HG03342 (cell line): ENCODE results near the gene TAF1.
"Not testable (repeated sequence)": the region's sequence is repeated elsewhere in the genome, so short reads cannot be mapped to it uniquely, and the experiment has no call there.

Source experiments
- ATAC-seq: cut with Tn5 transposase; IDR thresholded peaks from one replicate; pipeline ENCODE4 v1.9.1; 2021; ENCODE audit warnings: mild to moderate bottlenecking, moderate library complexity; ENCODE audit not compliant: unreplicated experiment

Gene TAF1

GRCh38 chrX:71416260-71416659, 50.1 kb downstream of the TAF1 start:
- ATAC-seq = not testable (repeated sequence)

- ATAC-seq = no peak
Measured at GRCh38 chrX:71420686-71421085, 54.5 kb downstream of the TAF1 start.

- no peak for ATAC-seq
Measured at GRCh38 chrX:71432733-71433132, 66.6 kb downstream of the TAF1 start.

GRCh38 chrX:71438750-71439149, 72.6 kb downstream of the TAF1 start:
- no peak for ATAC-seq

GRCh38 chrX:71439420-71439819, 73.3 kb downstream of the TAF1 start:
- no peak for ATAC-seq

- ATAC-seq = no peak
Measured at GRCh38 chrX:71439896-71440295, 73.7 kb downstream of the TAF1 start.

- ATAC-seq = no peak
Measured at GRCh38 chrX:71440401-71440800, 74.2 kb downstream of the TAF1 start.

- ATAC-seq = not testable (repeated sequence)
Measured at GRCh38 chrX:71441809-71442208, 75.7 kb downstream of the TAF1 start.

- no peak for ATAC-seq
Measured at GRCh38 chrX:71450433-71451106, 84.4 kb downstream of the TAF1 start.

GRCh38 chrX:71451518-71451917, 85.4 kb downstream of the TAF1 start:
- ATAC-seq = not testable (repeated sequence)

- no peak for ATAC-seq
Measured at GRCh38 chrX:71453056-71453455, 86.9 kb downstream of the TAF1 start.

- ATAC-seq = no peak
Measured at GRCh38 chrX:71454222-71454621, 88.1 kb downstream of the TAF1 start.

- no peak for ATAC-seq
Measured at GRCh38 chrX:71458866-71459265, 92.7 kb downstream of the TAF1 start.

GRCh38 chrX:71464968-71465367, 98.8 kb downstream of the TAF1 start:
- no peak for ATAC-seq

GRCh38 chrX:71466979-71467523, 100.9 kb downstream of the TAF1 start:
- no peak for ATAC-seq

GRCh38 chrX:71475785-71476540, 109.8 kb downstream of the TAF1 start:
- ATAC-seq = no peak

- no peak for ATAC-seq
Measured at GRCh38 chrX:71482228-71482958, 116.2 kb downstream of the TAF1 start.

- no peak for ATAC-seq
Measured at GRCh38 chrX:71487814-71488213, 121.7 kb downstream of the TAF1 start.

GRCh38 chrX:71489540-71489939, 123.4 kb downstream of the TAF1 start:
- ATAC-seq = no peak

GRCh38 chrX:71492231-71493065, 126.3 kb downstream of the TAF1 start:
- ATAC-seq = no peak
